ENCODE measurements around the gene DBP. TPM values are rescaled to one million over a fixed set of nuclear protein-coding genes. Genes with fewer than 3 reads are reported as not detected.

The DBP gene
- polyA plus RNA-seq, 2 of the 4 experiments (the other 2 are of a cell fraction) = 2.5 to 3.8 TPM

DNA sequence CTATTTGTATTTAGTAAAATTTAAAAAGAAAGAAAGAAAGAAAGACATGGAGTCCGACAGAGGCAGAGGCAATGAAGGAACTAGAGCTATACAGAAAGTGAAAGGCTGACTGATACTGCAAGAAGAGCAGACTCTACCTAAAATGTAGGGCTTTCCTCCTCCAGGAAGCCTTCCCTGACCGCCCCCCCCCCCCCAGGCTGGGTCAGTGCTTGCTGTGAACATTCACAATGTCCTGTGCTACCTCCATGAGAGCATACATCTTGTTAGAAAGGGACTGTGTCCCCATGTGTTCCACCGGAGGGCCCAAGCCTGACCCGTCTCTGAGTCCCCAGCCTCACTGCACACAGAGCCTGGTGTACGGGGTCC is 14.5 kb upstream of the DBP start:
- WGBS (ENCODE audit: missing lambda C conversion rate) = 78% methylated on average over 5 of the region's 5 CpGs
- peaks cover 5% of the 10 kb centered on the region; the same call in 2 of the 3 replicates for H3K4me1 ChIP-seq
- DNase-seq (ENCODE audit: low read depth in 1 of 2, low spot score in 1 of 2) = no peak
- H3K4me3 ChIP-seq = no peak overlapping the region
- ATAC-seq = peak; percentile 16 to 37; a peak in 3 of 6 replicates
- FAIRE-seq = no peak
- ChIA-PET POLR2A (no interaction called here), CTCF (interaction anchor here (1.0 to 2.0 kb wide), 4 partner anchors 36 to 190 kb away, joined by 4 to 8 read pairs (median 4); no protein-coding TSS in a partner anchor)
- TF ChIP-seq ZFP36 (IDR thresholded peaks at IDR 0.05; ENCODE audit: borderline replicate concordance, partially characterized antibody) = peak; percentile 79
- TF ChIP-seq, protein P1, sequence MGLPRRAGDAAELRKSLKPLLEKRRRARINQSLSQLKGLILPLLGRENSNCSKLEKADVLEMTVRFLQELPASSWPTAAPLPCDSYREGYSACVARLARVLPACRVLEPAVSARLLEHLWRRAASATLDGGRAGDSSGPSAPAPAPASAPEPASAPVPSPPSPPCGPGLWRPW (IDR thresholded peaks at IDR 0.05) = no peak
- H3K9me3 ChIP-seq = no peaks in the 10 kb centered on the region
- H3K4me2 ChIP-seq = no peak overlapping the region
- H3K27ac ChIP-seq = no peak overlapping the region

DNA sequence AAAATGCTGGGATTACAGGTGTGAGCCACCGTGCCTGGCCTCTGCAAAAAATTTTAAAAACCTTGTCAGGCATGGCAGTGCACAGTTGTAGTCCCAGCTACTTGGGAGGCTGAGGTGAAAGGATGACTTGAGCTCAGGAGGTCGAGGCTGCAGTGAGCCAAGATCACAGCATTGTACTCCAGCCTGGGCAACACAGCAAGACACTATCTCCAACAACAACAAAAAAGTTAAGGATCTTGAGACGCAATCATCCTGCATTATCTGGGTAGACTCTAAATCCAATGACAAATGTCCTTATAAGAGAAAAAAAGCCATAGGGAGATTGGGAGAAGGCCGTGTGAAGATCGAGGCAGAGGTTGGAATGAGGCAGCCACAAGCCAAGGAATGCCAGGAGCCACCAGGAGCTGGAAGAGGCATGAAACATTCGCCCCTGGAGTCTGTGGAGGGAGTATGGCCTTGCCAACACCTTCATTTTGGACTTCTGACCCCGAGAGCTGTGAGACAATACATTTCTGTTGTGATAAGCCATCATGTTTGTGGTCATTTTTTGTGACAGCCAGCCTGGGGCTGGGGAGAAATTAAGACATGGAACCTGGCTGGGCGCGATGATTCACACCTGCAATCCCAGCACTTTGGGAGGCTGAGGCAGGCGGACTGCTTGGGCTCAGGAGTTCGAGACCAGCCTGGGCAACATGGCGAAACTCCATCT is 13.9 kb upstream of the DBP start:
- POLR2A ChIA-PET = interaction anchor here (1.1 kb wide), 1 partner anchor 8 kb away, joined by 8 read pairs; no protein-coding TSS in a partner anchor
- no peak for ATAC-seq
- WGBS (ENCODE audit: missing lambda C conversion rate) = 74% methylated on average over 12 of the region's 12 CpGs
- Histone ChIP-seq H3K27ac (no peak overlapping the region), H3K9me3 (no peaks in the 10 kb centered on the region), H3K4me2 (no peak overlapping the region), H3K4me3 (no peak overlapping the region), H3K4me1 (peaks cover 5% of the 10 kb centered on the region; the same call in 2 of the 3 replicates)
- TF ChIP-seq BHLHE40 (IDR thresholded peaks at IDR 0.05; ENCODE audit: low read depth, low read length) = no peak
- no peak for TF ChIP-seq KDM5A (IDR thresholded peaks at IDR 0.05)
- no peak for TF ChIP-seq POLR2AphosphoS2 (conservative IDR thresholded peaks at IDR 0.05; ENCODE audit: low read length)
- TF ChIP-seq RFX5 (IDR thresholded peaks at IDR 0.05) = no peak
- TF ChIP-seq, protein P2, sequence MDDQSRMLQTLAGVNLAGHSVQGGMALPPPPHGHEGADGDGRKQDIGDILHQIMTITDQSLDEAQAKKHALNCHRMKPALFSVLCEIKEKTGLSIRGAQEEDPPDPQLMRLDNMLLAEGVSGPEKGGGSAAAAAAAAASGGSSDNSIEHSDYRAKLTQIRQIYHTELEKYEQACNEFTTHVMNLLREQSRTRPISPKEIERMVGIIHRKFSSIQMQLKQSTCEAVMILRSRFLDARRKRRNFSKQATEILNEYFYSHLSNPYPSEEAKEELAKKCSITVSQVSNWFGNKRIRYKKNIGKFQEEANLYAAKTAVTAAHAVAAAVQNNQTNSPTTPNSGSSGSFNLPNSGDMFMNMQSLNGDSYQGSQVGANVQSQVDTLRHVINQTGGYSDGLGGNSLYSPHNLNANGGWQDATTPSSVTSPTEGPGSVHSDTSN (IDR thresholded peaks at IDR 0.05) = no peak
- no peak for TF ChIP-seq MYC (IDR thresholded peaks at IDR 0.05; ENCODE audit: borderline replicate concordance, low read length)
- no peak for TF ChIP-seq MAZ (IDR thresholded peaks at IDR 0.05; ENCODE audit: borderline replicate concordance, low read depth, low read length)
- TF ChIP-seq, protein P3, sequence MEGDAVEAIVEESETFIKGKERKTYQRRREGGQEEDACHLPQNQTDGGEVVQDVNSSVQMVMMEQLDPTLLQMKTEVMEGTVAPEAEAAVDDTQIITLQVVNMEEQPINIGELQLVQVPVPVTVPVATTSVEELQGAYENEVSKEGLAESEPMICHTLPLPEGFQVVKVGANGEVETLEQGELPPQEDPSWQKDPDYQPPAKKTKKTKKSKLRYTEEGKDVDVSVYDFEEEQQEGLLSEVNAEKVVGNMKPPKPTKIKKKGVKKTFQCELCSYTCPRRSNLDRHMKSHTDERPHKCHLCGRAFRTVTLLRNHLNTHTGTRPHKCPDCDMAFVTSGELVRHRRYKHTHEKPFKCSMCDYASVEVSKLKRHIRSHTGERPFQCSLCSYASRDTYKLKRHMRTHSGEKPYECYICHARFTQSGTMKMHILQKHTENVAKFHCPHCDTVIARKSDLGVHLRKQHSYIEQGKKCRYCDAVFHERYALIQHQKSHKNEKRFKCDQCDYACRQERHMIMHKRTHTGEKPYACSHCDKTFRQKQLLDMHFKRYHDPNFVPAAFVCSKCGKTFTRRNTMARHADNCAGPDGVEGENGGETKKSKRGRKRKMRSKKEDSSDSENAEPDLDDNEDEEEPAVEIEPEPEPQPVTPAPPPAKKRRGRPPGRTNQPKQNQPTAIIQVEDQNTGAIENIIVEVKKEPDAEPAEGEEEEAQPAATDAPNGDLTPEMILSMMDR (IDR thresholded peaks at IDR 0.05) = no peak
- no peak for TF ChIP-seq HOXB13 (CRISPR knock-in tag; IDR thresholded peaks at IDR 0.05; ENCODE audit: low read depth)
- no peak for DNase-seq (ENCODE audit: low read depth in 1 of 2, low spot score in 1 of 2)
- CTCF ChIA-PET = interaction anchor here (0.6 to 2.0 kb wide), 7 partner anchors 25 to 194 kb away, joined by 3 to 8 read pairs (median 4); no protein-coding TSS in a partner anchor
- FAIRE-seq = no peak

DNA sequence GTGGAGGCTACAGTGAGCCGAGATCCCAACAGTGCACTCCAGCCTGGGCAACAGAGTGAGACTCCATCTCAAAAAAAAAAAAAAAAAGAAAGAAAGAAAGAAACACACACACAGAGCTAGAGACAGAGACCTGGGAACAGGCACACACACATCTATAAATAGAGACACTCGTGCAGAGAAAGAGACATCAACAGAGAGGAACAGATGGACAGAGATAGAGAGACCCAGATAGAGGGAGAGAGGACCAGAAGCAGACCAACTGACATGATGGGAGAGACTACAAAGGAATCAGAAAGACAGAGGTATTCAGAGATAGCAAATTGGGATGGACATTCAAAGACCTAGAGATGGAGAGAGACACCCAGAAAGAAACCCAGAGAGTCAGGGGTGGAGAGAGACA is 11.0 kb upstream of the DBP start:
- CTCF ChIA-PET = interaction anchor here (0.6 to 1.7 kb wide), 9 partner anchors 10 to 140 kb away, joined by 3 to 7 read pairs (median 3); no protein-coding TSS in a partner anchor
- FAIRE-seq (no peak), ATAC-seq (no peak), DNase-seq (ENCODE audit: low read depth in 1 of 2, low spot score in 1 of 2) (no peak)
- H3K4me2 ChIP-seq = no peak overlapping the region
- POLR2A ChIA-PET = no interaction called here
- peaks cover 18% of the 10 kb centered on the region; the same call in 2 of the 3 replicates for H3K4me1 ChIP-seq
- WGBS (ENCODE audit: missing lambda C conversion rate) = 65% methylated on average over 2 of the region's 2 CpGs
- no peaks in the 10 kb centered on the region for H3K9me3 ChIP-seq
- H3K27ac ChIP-seq = no peak overlapping the region
- no peak overlapping the region for H3K4me3 ChIP-seq
- TF ChIP-seq, protein P4, sequence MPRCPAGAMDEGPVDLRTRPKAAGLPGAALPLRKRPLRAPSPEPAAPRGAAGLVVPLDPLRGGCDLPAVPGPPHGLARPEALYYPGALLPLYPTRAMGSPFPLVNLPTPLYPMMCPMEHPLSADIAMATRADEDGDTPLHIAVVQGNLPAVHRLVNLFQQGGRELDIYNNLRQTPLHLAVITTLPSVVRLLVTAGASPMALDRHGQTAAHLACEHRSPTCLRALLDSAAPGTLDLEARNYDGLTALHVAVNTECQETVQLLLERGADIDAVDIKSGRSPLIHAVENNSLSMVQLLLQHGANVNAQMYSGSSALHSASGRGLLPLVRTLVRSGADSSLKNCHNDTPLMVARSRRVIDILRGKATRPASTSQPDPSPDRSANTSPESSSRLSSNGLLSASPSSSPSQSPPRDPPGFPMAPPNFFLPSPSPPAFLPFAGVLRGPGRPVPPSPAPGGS (IDR thresholded peaks at IDR 0.05) = no peak
- no peak for TF ChIP-seq CBX8 (IDR thresholded peaks at IDR 0.05)
- TF ChIP-seq TFCP2L1 (CRISPR knock-in tag; IDR thresholded peaks at IDR 0.05) = no peak
- TF ChIP-seq ZFP36 (IDR thresholded peaks at IDR 0.05; ENCODE audit: borderline replicate concordance, partially characterized antibody) = no peak
- no peak for TF ChIP-seq JUN (IDR thresholded peaks at IDR 0.05)
- TF ChIP-seq ZNF302 (CRISPR knock-in tag; IDR thresholded peaks at IDR 0.05) = no peak
- no peak for TF ChIP-seq CHD4 (IDR thresholded peaks at IDR 0.05; ENCODE audit: borderline replicate concordance)
- TF ChIP-seq POLR2A (IDR thresholded peaks at IDR 0.05; ENCODE audit: low read length) = no peak
- no peak for TF ChIP-seq GATA3 (IDR thresholded peaks at IDR 0.05; ENCODE audit: borderline replicate concordance)
- TF ChIP-seq, protein P5, sequence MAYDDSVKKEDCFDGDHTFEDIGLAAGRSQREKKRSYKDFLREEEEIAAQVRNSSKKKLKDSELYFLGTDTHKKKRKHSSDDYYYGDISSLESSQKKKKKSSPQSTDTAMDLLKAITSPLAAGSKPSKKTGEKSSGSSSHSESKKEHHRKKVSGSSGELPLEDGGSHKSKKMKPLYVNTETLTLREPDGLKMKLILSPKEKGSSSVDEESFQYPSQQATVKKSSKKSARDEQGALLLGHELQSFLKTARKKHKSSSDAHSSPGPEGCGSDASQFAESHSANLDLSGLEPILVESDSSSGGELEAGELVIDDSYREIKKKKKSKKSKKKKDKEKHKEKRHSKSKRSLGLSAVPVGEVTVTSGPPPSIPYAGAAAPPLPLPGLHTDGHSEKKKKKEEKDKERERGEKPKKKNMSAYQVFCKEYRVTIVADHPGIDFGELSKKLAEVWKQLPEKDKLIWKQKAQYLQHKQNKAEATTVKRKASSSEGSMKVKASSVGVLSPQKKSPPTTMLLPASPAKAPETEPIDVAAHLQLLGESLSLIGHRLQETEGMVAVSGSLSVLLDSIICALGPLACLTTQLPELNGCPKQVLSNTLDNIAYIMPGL (CRISPR knock-in tag; IDR thresholded peaks at IDR 0.05; ENCODE audit: borderline replicate concordance) = no peak
- TF ChIP-seq, protein P6, sequence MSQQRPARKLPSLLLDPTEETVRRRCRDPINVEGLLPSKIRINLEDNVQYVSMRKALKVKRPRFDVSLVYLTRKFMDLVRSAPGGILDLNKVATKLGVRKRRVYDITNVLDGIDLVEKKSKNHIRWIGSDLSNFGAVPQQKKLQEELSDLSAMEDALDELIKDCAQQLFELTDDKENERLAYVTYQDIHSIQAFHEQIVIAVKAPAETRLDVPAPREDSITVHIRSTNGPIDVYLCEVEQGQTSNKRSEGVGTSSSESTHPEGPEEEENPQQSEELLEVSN (IDR thresholded peaks at IDR 0.05; ENCODE audit: borderline replicate concordance, low read depth) = no peak
- TF ChIP-seq, protein P2 (IDR thresholded peaks at IDR 0.05) = no peak

Data from A549 (cell line).